ENCODE results near the gene PCP2.
A peak's percentile ranks its signal among the peaks of the same experiment; 100 is the strongest.

The PCP2 gene

DNA sequence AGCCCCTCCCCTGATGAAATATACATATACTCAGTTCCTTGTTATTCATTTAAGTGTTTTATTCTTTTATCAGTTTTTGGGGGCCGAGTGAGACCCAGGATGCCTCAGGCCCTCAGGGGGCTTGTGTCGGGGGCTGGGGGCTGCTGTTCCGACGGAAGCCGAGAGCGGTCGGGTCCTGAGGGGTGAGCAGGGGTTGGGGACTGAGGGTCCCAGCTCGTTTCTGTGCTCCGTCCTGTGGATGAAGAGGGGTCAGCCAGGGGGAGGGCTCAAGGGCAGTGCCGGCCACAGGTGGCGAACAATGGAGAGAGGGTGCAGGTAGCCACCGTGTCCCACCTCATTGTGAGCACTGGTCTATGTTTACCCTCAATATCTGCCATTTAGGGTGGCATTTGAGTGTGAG is 1.9 kb downstream of the PCP2 start:
- Histone ChIP-seq H2BK120ac (ENCODE audit: low read depth, low read length) (no peak overlapping the region), H3K36me3 (replicated peaks in 1 of 2; ENCODE audit: control insufficient read depth in 2 of 2, insufficient read depth in 2 of 2, low read length in 2 of 2) (peaks cover 6 to 13% of the 10 kb centered on the region in 2 donors), H3K23ac (ENCODE audit: low read depth, low read length, poor library complexity) (no peak overlapping the region), H3K9me3 (replicated peaks in 1 of 2; ENCODE audit: control insufficient read depth in 2 of 2, insufficient read depth in 1 of 2, low read depth in 1 of 2, low read length in 2 of 2) (no peaks in the 10 kb centered on the region), H3K9ac (ENCODE audit: low read depth, low read length, poor library complexity) (no peak overlapping the region), H3K27me3 (ENCODE audit: control insufficient read depth in 3 of 3, insufficient read depth in 3 of 3, low read depth in 1 of 3, low read length in 3 of 3) (peaks cover 0 to 11% (median 8%) of the 10 kb centered on the region in 3 experiments), H3K4me2 (ENCODE audit: insufficient read depth, low read length, poor library complexity, severe bottlenecking) (no peak overlapping the region), H3K18ac (ENCODE audit: low read length) (no peak overlapping the region), H4K91ac (ENCODE audit: low read depth, low read length, poor library complexity) (no peak overlapping the region), H2AFZ (ENCODE audit: low read length) (no peak overlapping the region), H3K4me3 (ENCODE audit: low read length in 2 of 2) (no peak overlapping the region), H3K14ac (ENCODE audit: low read length) (peak overlapping the region; percentile 14), H2BK5ac (ENCODE audit: low read length) (no peak overlapping the region), H3K4me1 (ENCODE audit: control insufficient read depth in 2 of 2, insufficient read depth in 1 of 2, low read depth in 1 of 2, low read length in 2 of 2) (peaks cover 8 to 14% of the 10 kb centered on the region in 2 donors), H3K27ac (replicated peaks; ENCODE audit: low read length) (no peak overlapping the region), H4K8ac (ENCODE audit: low read depth, low read length) (no peak overlapping the region), H3K79me1 (ENCODE audit: low read depth, low read length) (peaks cover 28% of the 10 kb centered on the region), H2AK5ac (ENCODE audit: low read depth, low read length) (no peak overlapping the region), H2BK12ac (ENCODE audit: low read length) (no peak overlapping the region), H2BK15ac (ENCODE audit: low read length) (no peak overlapping the region), H3K4ac (ENCODE audit: low read length) (no peak overlapping the region)
- WGBS, 2 donors (ENCODE audit: extremely low coverage in 2 of 2, insufficient read length in 2 of 2, insufficient replicate concordance in 1 of 2): no CpG with 5 or more reads among the region's 12 CpGs
- no peak for DNase-seq (ENCODE audit: low spot score)

DNA sequence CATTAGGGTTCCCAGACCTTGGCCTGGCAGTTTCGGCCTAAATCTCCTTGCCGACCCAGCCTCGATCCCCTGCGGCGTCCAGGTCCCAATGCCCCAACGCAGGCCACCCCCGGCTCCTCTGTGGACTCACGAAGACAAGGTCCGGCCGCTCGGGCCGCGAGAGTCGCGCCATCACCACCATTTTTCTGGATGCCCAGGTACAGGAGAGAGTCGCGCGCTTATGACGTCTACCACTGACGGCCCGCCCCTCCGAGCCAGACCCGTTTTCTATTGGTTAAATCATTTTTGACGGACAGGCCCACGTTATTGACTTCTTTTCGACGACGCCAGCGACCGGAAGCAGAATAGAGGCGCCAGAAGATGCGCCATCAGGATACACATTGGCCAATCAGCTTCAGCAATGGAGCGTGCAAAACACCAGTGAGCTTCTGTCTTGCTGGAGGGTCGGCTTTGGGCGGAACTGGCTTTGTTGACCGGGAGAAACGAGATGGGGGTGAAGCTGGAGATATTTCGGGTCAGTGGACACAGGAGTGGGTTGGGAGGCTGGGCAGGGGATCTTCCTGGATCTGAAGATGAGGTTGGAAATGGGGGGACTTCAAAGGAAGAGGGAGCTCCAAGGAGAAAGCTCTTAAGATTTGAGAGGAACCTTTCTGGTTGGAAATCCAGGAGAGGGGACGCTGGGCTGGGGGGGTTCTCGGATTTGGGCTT is 4.0 kb downstream of the PCP2 start, which contains the start of the genes PET100 and XAB2:
TSS of gene PET100 (plus strand) at position 447 of the 708 bp plus-strand sequence. CDS start at position 488, 41 bp downstream.
TSS of gene XAB2 (minus strand) at position 199 of the 708 bp plus-strand sequence. CDS start at position 181, 18 bp downstream.
- no peak within 1 kb of the TSS for H4K91ac ChIP-seq (ENCODE audit: low read depth, low read length, poor library complexity)
- H3K27me3 ChIP-seq (ENCODE audit: control insufficient read depth in 3 of 3, insufficient read depth in 3 of 3, low read depth in 1 of 3, low read length in 3 of 3): no peaks in the 10 kb centered on the region
- no peak within 1 kb of the TSS for H3K14ac ChIP-seq (ENCODE audit: low read length)
- H2BK12ac ChIP-seq (ENCODE audit: low read length): no peak within 1 kb of the TSS
- H2AFZ ChIP-seq (ENCODE audit: low read length): peak within 1 kb of the TSS; percentile 82
- no peak within 1 kb of the TSS for H3K4ac ChIP-seq (ENCODE audit: low read length)
- H3K9ac ChIP-seq (ENCODE audit: low read depth, low read length, poor library complexity): peak within 1 kb of the TSS; percentile 96
- H3K4me1 ChIP-seq (ENCODE audit: control insufficient read depth in 2 of 2, insufficient read depth in 1 of 2, low read depth in 1 of 2, low read length in 2 of 2): peaks cover 8 to 12% of the 10 kb centered on the region in 2 donors
- peaks cover 41% of the 10 kb centered on the region for H3K79me1 ChIP-seq (ENCODE audit: low read depth, low read length)
- H2AK5ac ChIP-seq (ENCODE audit: low read depth, low read length): peak within 1 kb of the TSS; percentile 48
- no peak within 1 kb of the TSS for H3K27ac ChIP-seq (replicated peaks; ENCODE audit: low read length)
- no peak within 1 kb of the TSS for H2BK120ac ChIP-seq (ENCODE audit: low read depth, low read length)
- H4K8ac ChIP-seq (ENCODE audit: low read depth, low read length): peak within 1 kb of the TSS; percentile 3
- no CpG with 5 or more reads among the region's 40 CpGs for WGBS, 2 donors (ENCODE audit: extremely low coverage in 2 of 2, insufficient read length in 2 of 2, insufficient replicate concordance in 1 of 2)
- H3K36me3 ChIP-seq (replicated peaks in 1 of 2; ENCODE audit: control insufficient read depth in 2 of 2, insufficient read depth in 2 of 2, low read length in 2 of 2): peaks cover 9 to 27% of the 10 kb centered on the region in 2 donors
- no peak within 1 kb of the TSS for H2BK15ac ChIP-seq (ENCODE audit: low read length)
- peak within 1 kb of the TSS; percentile 35 for H3K23ac ChIP-seq (ENCODE audit: low read depth, low read length, poor library complexity)
- peak within 1 kb of the TSS; percentile 87 for H3K18ac ChIP-seq (ENCODE audit: low read length)
- H3K4me3 ChIP-seq (ENCODE audit: low read length in 2 of 2): peak within 1 kb of the TSS; percentile 89 to 92
- no peak within 1 kb of the TSS for H2BK5ac ChIP-seq (ENCODE audit: low read length)
- peak within 1 kb of the TSS; percentile 85 for H3K4me2 ChIP-seq (ENCODE audit: insufficient read depth, low read length, poor library complexity, severe bottlenecking)
- DNase-seq (ENCODE audit: low spot score): peak; percentile 99
- no peaks in the 10 kb centered on the region for H3K9me3 ChIP-seq (replicated peaks in 1 of 2; ENCODE audit: control insufficient read depth in 2 of 2, insufficient read depth in 1 of 2, low read depth in 1 of 2, low read length in 2 of 2)

DNA sequence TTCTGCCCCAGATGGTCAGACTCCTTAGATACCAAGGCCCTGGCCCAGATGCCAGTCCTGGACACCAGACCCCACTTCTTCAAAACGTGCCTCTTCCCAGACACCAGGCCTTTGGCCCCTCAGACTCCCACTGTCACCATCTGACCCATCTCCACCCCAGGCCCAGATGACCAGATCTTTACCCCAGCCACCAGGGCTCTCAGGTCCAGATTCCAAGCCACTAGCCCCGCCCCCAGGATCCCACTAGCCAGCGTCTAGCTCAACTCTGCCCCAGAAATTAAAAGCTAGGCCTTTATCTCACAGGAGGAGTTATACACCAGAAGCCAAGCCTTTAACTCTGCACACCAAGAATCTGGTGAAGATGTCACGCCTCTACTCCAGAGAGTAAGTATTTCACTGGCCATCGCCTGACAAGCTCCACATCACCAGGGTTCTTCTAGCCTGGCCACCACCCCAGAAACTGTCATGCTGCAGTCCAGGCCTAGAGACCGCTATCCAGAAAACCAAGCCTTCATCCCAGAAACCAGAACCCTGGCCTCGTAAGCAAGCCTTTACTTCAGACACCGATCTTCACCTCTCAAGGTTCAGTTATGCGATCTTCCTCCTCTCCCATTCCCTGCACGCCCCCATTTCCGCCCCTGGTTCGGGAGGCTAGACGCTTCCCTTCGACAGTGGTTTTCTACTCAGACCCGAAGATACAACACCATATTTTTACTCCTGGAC is 4.8 kb downstream of the PCP2 start:
- Histone ChIP-seq H3K18ac (ENCODE audit: low read length) (no peak overlapping the region), H3K27ac (replicated peaks; ENCODE audit: low read length) (no peak overlapping the region), H3K14ac (ENCODE audit: low read length) (no peak overlapping the region), H3K4me3 (ENCODE audit: low read length in 2 of 2) (peak overlapping the region; percentile 89 to 92), H2BK12ac (ENCODE audit: low read length) (no peak overlapping the region), H3K4ac (ENCODE audit: low read length) (no peak overlapping the region), H3K23ac (ENCODE audit: low read depth, low read length, poor library complexity) (peak overlapping the region; percentile 6), H3K27me3 (ENCODE audit: control insufficient read depth in 3 of 3, insufficient read depth in 3 of 3, low read depth in 1 of 3, low read length in 3 of 3) (no peaks in the 10 kb centered on the region), H2BK5ac (ENCODE audit: low read length) (no peak overlapping the region), H2BK15ac (ENCODE audit: low read length) (no peak overlapping the region), H4K91ac (ENCODE audit: low read depth, low read length, poor library complexity) (no peak overlapping the region), H2AFZ (ENCODE audit: low read length) (peak overlapping the region; percentile 82), H3K4me2 (ENCODE audit: insufficient read depth, low read length, poor library complexity, severe bottlenecking) (peak overlapping the region; percentile 85), H3K79me1 (ENCODE audit: low read depth, low read length) (peaks cover 41% of the 10 kb centered on the region), H3K36me3 (replicated peaks in 1 of 2; ENCODE audit: control insufficient read depth in 2 of 2, insufficient read depth in 2 of 2, low read length in 2 of 2) (peaks cover 9 to 33% of the 10 kb centered on the region in 2 donors), H3K9ac (ENCODE audit: low read depth, low read length, poor library complexity) (peak overlapping the region; percentile 96), H2BK120ac (ENCODE audit: low read depth, low read length) (no peak overlapping the region), H2AK5ac (ENCODE audit: low read depth, low read length) (peak overlapping the region; percentile 48), H3K9me3 (replicated peaks in 1 of 2; ENCODE audit: control insufficient read depth in 2 of 2, insufficient read depth in 1 of 2, low read depth in 1 of 2, low read length in 2 of 2) (no peaks in the 10 kb centered on the region), H4K8ac (ENCODE audit: low read depth, low read length) (peak overlapping the region; percentile 3), H3K4me1 (ENCODE audit: control insufficient read depth in 2 of 2, insufficient read depth in 1 of 2, low read depth in 1 of 2, low read length in 2 of 2) (peaks cover 8 to 12% of the 10 kb centered on the region in 2 donors)
- DNase-seq (ENCODE audit: low spot score): no peak
- no CpG with 5 or more reads among the region's 15 CpGs for WGBS, 2 donors (ENCODE audit: extremely low coverage in 2 of 2, insufficient read length in 2 of 2, insufficient replicate concordance in 1 of 2)

DNA sequence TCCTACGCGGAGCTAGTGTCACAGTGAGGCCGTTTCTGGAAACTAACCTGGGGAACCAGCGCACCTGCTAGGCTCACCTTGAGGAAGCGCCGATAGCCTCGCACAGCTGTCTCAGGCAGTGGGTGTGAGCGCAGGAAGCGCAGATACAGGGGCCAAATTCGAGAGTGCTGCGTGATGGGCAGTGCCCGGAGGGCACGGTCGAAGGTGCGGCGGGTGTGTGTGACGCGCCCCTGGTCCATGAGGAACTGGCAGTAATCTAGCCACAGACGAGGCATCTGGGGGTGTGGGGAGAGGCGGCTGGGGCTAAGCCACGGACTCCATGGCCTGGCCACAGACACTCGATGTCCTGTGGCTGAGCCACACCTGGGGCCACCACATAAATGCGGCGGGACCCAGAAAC is 6.4 kb downstream of the PCP2 start:
- H3K18ac ChIP-seq (ENCODE audit: low read length): no peak overlapping the region
- no peak overlapping the region for H4K91ac ChIP-seq (ENCODE audit: low read depth, low read length, poor library complexity)
- H3K27ac ChIP-seq (replicated peaks; ENCODE audit: low read length): no peak overlapping the region
- H3K79me1 ChIP-seq (ENCODE audit: low read depth, low read length): peaks cover 39% of the 10 kb centered on the region
- H2AFZ ChIP-seq (ENCODE audit: low read length): no peak overlapping the region
- peaks cover 19 to 48% of the 10 kb centered on the region in 2 donors for H3K36me3 ChIP-seq (replicated peaks in 1 of 2; ENCODE audit: control insufficient read depth in 2 of 2, insufficient read depth in 2 of 2, low read length in 2 of 2)
- H2BK5ac ChIP-seq (ENCODE audit: low read length): peak overlapping the region; percentile 39
- peaks cover 8 to 12% of the 10 kb centered on the region in 2 donors for H3K4me1 ChIP-seq (ENCODE audit: control insufficient read depth in 2 of 2, insufficient read depth in 1 of 2, low read depth in 1 of 2, low read length in 2 of 2)
- H2BK12ac ChIP-seq (ENCODE audit: low read length): no peak overlapping the region
- H3K27me3 ChIP-seq (ENCODE audit: control insufficient read depth in 3 of 3, insufficient read depth in 3 of 3, low read depth in 1 of 3, low read length in 3 of 3): no peaks in the 10 kb centered on the region
- no peak overlapping the region for H3K4ac ChIP-seq (ENCODE audit: low read length)
- H3K9me3 ChIP-seq (replicated peaks in 1 of 2; ENCODE audit: control insufficient read depth in 2 of 2, insufficient read depth in 1 of 2, low read depth in 1 of 2, low read length in 2 of 2): no peaks in the 10 kb centered on the region
- H4K8ac ChIP-seq (ENCODE audit: low read depth, low read length): no peak overlapping the region
- H3K9ac ChIP-seq (ENCODE audit: low read depth, low read length, poor library complexity): no peak overlapping the region
- no peak for DNase-seq (ENCODE audit: low spot score)
- peak overlapping the region; percentile 0 for H3K23ac ChIP-seq (ENCODE audit: low read depth, low read length, poor library complexity)
- peak overlapping the region in 1 of 2 donors; percentile 15 for H3K4me3 ChIP-seq (ENCODE audit: low read length in 2 of 2)
- no peak overlapping the region for H2BK120ac ChIP-seq (ENCODE audit: low read depth, low read length)
- no peak overlapping the region for H2AK5ac ChIP-seq (ENCODE audit: low read depth, low read length)
- no peak overlapping the region for H3K4me2 ChIP-seq (ENCODE audit: insufficient read depth, low read length, poor library complexity, severe bottlenecking)
- no peak overlapping the region for H2BK15ac ChIP-seq (ENCODE audit: low read length)
- no CpG with 5 or more reads among the region's 24 CpGs for WGBS, 2 donors (ENCODE audit: extremely low coverage in 2 of 2, insufficient read length in 2 of 2, insufficient replicate concordance in 1 of 2)
- no peak overlapping the region for H3K14ac ChIP-seq (ENCODE audit: low read length)
